Measurements from ENCODE around the gene ANKRD36. TPM values are rescaled to one million over a fixed set of nuclear protein-coding genes. Genes with fewer than 3 reads are reported as not detected.
"Not testable (repeated sequence)": the region's sequence is repeated elsewhere in the genome, so short reads cannot be mapped to it uniquely, and the experiment has no call there.

Gene ANKRD36
- polyA plus RNA-seq, 4 donors = 2.5 to 14.2 TPM; not detected in 2

DNA sequence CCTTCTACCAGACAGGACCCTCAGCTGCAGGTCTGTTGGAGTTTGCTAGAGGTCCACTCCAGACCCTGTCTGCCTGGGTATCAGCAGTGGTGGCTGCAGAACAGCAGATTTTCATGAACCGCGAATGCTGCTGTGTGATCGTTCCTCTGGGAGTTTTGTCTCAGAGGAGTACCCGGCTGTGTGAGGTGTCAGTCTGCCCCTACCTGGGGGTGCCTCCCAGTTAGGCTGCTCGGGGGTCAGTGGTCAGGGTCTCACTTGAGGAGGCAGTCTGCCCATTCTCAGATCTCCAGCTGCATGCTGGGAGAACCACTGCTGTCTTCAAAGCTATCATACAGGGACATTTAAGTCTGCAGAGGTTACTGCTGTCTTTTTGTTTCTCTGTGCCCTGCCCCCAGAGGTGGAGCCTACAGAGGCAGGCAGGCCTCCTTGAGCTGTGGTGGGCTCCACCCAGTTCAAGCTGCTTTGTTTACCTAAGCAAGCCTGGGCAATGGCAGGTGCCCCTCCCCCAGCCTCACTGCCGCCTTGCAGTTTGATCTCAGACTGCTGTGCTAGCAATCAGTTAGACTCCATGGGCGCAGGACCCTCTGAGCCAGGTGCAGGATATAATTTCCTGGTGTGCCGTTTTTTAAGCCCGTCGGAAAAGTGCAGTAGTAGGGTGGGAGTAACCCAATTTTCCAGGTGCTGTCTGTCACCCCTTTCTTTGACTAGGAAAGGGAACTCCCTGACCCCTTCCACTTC is 118.1 kb downstream of the ANKRD36 start:
- H3K27ac ChIP-seq (ENCODE audit: low read depth in 1 of 3, low read length in 2 of 3); FAIRE-seq; H3K9me3 ChIP-seq (ENCODE audit: control insufficient read depth in 2 of 2, insufficient read depth in 1 of 2, low read depth in 1 of 2, low read length in 1 of 2); H3K4me3 ChIP-seq (ENCODE audit: low read depth in 1 of 3, low read length in 3 of 3); H3K27me3 ChIP-seq (ENCODE audit: control insufficient read depth in 3 of 3, insufficient read depth in 3 of 3, low read length in 3 of 3); H3K36me3 ChIP-seq (ENCODE audit: control insufficient read depth in 3 of 3, insufficient read depth in 2 of 3, low read depth in 1 of 3, low read length in 3 of 3); DNase-seq; H3K4me1 ChIP-seq (ENCODE audit: control insufficient read depth in 3 of 3, insufficient read depth in 2 of 3, low read depth in 1 of 3, low read length in 2 of 3): not testable (repeated sequence)
- 95 to 97% (median 97%) methylated on average over 6 to 10 of the region's 10 CpGs for WGBS, 3 donors

DNA sequence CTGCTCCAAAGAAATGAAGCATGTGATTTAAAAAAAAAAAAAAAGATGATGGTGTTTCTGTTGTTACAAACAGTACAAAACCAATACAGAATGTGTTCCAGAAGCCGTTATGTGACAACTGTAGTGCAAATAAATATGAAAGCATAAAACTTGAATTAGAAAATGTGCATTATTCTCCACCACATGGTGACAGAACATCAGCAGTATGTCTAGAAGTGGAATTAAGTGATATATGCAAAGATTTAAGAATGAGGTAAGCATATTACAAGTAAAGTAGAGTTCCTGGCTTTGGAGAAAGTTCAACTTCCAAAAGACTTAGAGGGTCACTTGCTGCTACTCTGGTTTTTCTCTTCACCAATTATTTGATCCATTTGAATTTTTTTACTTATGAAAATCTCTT is 120.0 kb downstream of the ANKRD36 start:
- H3K4me3 ChIP-seq (ENCODE audit: low read depth in 1 of 3, low read length in 3 of 3); H3K27ac ChIP-seq (ENCODE audit: low read depth in 1 of 3, low read length in 2 of 3); H3K27me3 ChIP-seq (ENCODE audit: control insufficient read depth in 3 of 3, insufficient read depth in 3 of 3, low read length in 3 of 3); H3K4me1 ChIP-seq (ENCODE audit: control insufficient read depth in 3 of 3, insufficient read depth in 2 of 3, low read depth in 1 of 3, low read length in 2 of 3); H3K36me3 ChIP-seq (ENCODE audit: control insufficient read depth in 3 of 3, insufficient read depth in 2 of 3, low read depth in 1 of 3, low read length in 3 of 3); FAIRE-seq; H3K9me3 ChIP-seq (ENCODE audit: control insufficient read depth in 2 of 2, insufficient read depth in 1 of 2, low read depth in 1 of 2, low read length in 1 of 2); DNase-seq: not testable (repeated sequence)
- WGBS, 3 donors = 100% methylated on average over 1 of the region's 1 CpG

DNA sequence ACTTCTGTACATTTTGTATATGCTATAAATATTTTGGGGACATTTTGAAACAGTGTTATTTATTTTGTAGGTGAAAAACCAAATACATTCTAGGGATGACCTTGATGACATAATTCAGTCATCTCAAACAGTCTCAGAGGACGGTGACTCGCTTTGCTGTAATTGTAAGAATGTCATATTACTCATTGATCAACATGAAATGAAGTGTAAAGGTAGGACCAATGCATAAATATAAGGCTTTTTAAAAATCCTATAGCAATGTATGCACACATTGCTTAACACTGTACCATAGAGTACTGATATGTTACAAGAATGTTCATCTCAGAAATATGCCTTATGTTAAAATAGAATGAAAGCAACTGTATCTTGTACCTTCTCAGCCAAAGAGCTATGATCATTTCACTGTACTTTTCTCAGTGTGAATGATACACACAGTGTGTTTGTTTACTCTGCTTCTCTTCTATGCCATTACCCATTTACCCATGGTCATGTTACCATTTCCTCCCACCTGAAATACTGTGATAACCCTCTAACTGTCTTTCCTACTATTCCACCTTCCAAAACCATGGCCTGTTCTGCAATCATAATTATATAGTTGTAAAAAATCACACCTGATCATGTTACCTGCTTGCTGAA is 120.8 kb downstream of the ANKRD36 start:
- H3K4me3 ChIP-seq (ENCODE audit: low read depth in 1 of 3, low read length in 3 of 3); H3K27me3 ChIP-seq (ENCODE audit: control insufficient read depth in 3 of 3, insufficient read depth in 3 of 3, low read length in 3 of 3); H3K9me3 ChIP-seq (ENCODE audit: control insufficient read depth in 2 of 2, insufficient read depth in 1 of 2, low read depth in 1 of 2, low read length in 1 of 2); DNase-seq; H3K36me3 ChIP-seq (ENCODE audit: control insufficient read depth in 3 of 3, insufficient read depth in 2 of 3, low read depth in 1 of 3, low read length in 3 of 3); FAIRE-seq; H3K27ac ChIP-seq (ENCODE audit: low read depth in 1 of 3, low read length in 2 of 3); H3K4me1 ChIP-seq (ENCODE audit: control insufficient read depth in 3 of 3, insufficient read depth in 2 of 3, low read depth in 1 of 3, low read length in 2 of 3): not testable (repeated sequence)
- no CpG with 5 or more reads among the region's 2 CpGs for WGBS, 3 donors

DNA sequence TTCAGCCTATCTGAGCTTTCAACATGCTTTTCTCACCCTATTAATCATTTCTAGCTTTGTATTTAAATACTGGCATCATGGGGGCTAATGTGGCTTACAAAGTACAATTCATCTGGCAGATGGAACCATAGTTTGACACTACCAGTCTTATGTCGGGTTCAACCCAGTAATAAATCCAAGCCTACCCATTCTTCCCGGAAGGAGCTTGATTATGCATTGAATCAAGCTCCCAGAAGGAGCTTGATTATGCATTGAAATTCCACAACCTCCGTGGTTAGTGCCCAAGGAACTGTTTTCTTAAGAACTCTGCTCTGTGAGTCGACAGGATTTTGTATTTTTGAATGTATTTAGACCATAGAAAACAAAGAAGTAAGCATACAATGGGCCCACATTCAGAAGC is 148.2 kb downstream of the ANKRD36 start:
- H3K4me3 ChIP-seq (ENCODE audit: low read depth in 1 of 3, low read length in 3 of 3); H3K27ac ChIP-seq (ENCODE audit: low read depth in 1 of 3, low read length in 2 of 3); DNase-seq; H3K27me3 ChIP-seq (ENCODE audit: control insufficient read depth in 3 of 3, insufficient read depth in 3 of 3, low read length in 3 of 3); H3K36me3 ChIP-seq (ENCODE audit: control insufficient read depth in 3 of 3, insufficient read depth in 2 of 3, low read depth in 1 of 3, low read length in 3 of 3); H3K4me1 ChIP-seq (ENCODE audit: control insufficient read depth in 3 of 3, insufficient read depth in 2 of 3, low read depth in 1 of 3, low read length in 2 of 3); H3K9me3 ChIP-seq (ENCODE audit: control insufficient read depth in 2 of 2, insufficient read depth in 1 of 2, low read depth in 1 of 2, low read length in 1 of 2); FAIRE-seq: not testable (repeated sequence)
- WGBS, 3 donors = 86 to 97% (median 93%) methylated on average over 3 to 4 of the region's 4 CpGs

DNA sequence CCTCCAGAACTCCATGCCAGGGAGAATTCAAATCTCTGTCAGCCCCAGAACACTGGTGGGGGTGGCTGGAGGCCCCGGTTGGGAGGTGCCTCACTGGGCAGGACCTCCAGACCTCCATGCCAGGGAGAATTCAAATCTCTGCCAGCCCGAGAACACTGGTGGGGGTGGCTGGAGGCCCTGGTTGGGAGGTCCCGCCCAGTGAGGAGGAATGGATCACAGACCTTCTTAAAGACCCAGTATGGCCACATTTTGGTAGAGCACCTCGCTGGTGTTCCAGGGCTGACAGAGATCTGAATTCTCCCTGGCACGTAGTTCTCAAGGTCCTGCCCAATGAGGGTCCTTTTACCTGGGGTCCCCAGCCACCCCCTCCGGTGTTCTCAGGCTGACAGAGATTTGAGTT is 153.5 kb downstream of the ANKRD36 start:
- FAIRE-seq; DNase-seq; H3K4me3 ChIP-seq (ENCODE audit: low read depth in 1 of 3, low read length in 3 of 3); H3K27me3 ChIP-seq (ENCODE audit: control insufficient read depth in 3 of 3, insufficient read depth in 3 of 3, low read length in 3 of 3); H3K36me3 ChIP-seq (ENCODE audit: control insufficient read depth in 3 of 3, insufficient read depth in 2 of 3, low read depth in 1 of 3, low read length in 3 of 3); H3K4me1 ChIP-seq (ENCODE audit: control insufficient read depth in 3 of 3, insufficient read depth in 2 of 3, low read depth in 1 of 3, low read length in 2 of 3); H3K27ac ChIP-seq (ENCODE audit: low read depth in 1 of 3, low read length in 2 of 3): not testable (repeated sequence)
- peaks cover 0 to 11% of the 10 kb centered on the region in 2 donors for H3K9me3 ChIP-seq (ENCODE audit: control insufficient read depth in 2 of 2, insufficient read depth in 1 of 2, low read depth in 1 of 2, low read length in 1 of 2)
- 92 to 100% (median 92%) methylated on average over 1 to 2 of the region's 6 CpGs for WGBS, 3 donors

DNA sequence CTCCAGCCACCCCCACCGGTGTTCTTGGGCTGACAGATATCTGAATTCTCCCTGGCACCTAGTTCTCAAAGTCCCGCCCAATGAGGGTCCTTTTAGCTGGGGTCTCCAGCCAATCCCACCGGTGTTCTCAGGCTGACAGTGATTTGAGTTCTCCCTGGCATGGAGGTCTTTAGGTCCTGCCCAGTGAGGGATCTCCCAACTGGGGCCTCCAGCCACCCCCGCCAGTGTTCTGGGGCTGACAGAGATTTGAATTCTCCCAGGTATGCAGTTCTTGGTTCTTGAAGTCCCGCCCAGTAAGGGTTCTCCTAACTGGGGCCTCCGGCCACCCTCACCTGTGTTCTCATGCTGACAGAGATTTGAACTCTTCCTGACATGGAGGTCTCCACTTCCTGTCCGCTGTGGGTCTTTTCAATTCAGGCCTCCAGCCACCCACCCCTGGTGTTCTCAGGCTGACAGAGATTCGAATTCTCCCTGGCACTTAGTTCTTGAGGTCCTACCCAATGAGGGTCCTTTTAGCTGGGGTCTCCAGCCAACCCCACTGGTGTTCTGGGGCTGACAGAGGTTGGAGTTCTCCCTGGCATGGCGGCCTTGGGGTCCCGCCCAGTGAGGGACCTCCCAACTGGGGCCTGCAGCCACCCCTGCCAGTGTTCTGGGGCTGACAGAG is 154.6 kb downstream of the ANKRD36 start:
- DNase-seq (no peak), FAIRE-seq (no peak)
- Histone ChIP-seq H3K9me3 (ENCODE audit: control insufficient read depth in 2 of 2, insufficient read depth in 1 of 2, low read depth in 1 of 2, low read length in 1 of 2) (peaks cover 0 to 11% of the 10 kb centered on the region in 2 donors), H3K27me3 (ENCODE audit: control insufficient read depth in 3 of 3, insufficient read depth in 3 of 3, low read length in 3 of 3) (no peaks in the 10 kb centered on the region), H3K4me1 (ENCODE audit: control insufficient read depth in 3 of 3, insufficient read depth in 2 of 3, low read depth in 1 of 3, low read length in 2 of 3) (no peaks in the 10 kb centered on the region), H3K36me3 (ENCODE audit: control insufficient read depth in 3 of 3, insufficient read depth in 2 of 3, low read depth in 1 of 3, low read length in 3 of 3) (no peaks in the 10 kb centered on the region), H3K27ac (ENCODE audit: low read depth in 1 of 3, low read length in 2 of 3) (no peak overlapping the region), H3K4me3 (ENCODE audit: low read depth in 1 of 3, low read length in 3 of 3) (no peak overlapping the region)
- WGBS, 3 donors = 94 to 99% (median 96%) methylated on average over 10 of the region's 10 CpGs

DNA sequence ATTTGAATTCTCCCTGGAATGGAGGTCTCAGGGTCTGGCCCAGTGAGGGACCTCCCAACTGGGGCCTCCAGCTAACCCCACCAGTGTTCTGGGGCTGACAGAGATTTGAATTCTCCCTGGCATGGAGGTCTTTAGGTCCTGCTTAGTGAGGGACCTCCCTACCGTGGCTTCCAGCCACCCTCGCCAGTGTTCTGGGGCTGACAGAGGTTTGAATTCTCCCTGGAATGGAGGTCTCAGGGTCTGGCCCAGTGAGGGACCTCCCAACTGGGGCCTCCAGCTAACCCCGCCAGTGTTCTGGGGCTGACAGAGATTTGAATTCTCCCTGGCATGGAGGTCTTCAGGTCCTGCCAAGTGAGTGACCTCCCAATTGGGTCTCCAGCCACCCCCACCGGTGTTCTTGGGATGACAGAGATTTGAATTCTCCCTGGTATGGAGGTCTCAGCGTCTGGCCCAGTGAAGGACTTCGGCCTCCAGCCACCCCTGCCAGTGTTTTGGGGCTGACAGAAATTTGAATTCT is 155.2 kb downstream of the ANKRD36 start:
- not testable (repeated sequence) for H3K4me1 ChIP-seq (ENCODE audit: control insufficient read depth in 3 of 3, insufficient read depth in 2 of 3, low read depth in 1 of 3, low read length in 2 of 3); H3K36me3 ChIP-seq (ENCODE audit: control insufficient read depth in 3 of 3, insufficient read depth in 2 of 3, low read depth in 1 of 3, low read length in 3 of 3); FAIRE-seq; H3K27me3 ChIP-seq (ENCODE audit: control insufficient read depth in 3 of 3, insufficient read depth in 3 of 3, low read length in 3 of 3); H3K27ac ChIP-seq (ENCODE audit: low read depth in 1 of 3, low read length in 2 of 3); H3K4me3 ChIP-seq (ENCODE audit: low read depth in 1 of 3, low read length in 3 of 3); DNase-seq
- H3K9me3 ChIP-seq (ENCODE audit: control insufficient read depth in 2 of 2, insufficient read depth in 1 of 2, low read depth in 1 of 2, low read length in 1 of 2) = peaks cover 0 to 11% of the 10 kb centered on the region in 2 donors
- WGBS, 3 donors = 92 to 93% (median 93%) methylated on average over 6 of the region's 6 CpGs

DNA sequence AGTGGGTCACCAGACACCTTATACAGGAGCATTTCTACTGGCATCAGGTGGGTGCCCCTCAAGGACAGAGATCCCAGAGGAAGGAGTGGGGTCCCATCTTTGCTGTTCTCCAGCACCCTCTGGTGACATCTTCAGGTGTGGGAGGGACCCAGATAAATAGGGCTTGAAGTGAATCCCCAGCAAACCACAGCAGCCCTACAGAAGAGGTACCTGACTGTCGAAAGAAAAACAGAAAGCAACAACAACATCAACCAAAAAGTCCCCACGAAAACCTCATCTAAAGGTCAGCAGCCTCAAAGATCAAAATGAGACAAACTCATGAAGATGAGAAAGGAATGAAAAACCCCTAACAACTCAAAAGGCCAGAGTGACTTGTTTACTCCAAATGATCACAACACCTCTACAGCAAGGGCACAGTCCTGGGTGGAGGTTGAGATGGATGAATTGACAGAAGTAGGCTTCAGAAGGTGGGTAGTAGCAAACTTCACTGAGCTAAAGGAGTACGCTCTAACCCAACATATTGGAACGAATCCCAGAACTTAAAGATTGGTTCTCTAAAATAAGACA is 163.4 kb downstream of the ANKRD36 start:
- WGBS, 3 donors = no CpG with 5 or more reads among the region's 4 CpGs
- not testable (repeated sequence) for H3K27me3 ChIP-seq (ENCODE audit: control insufficient read depth in 3 of 3, insufficient read depth in 3 of 3, low read length in 3 of 3); FAIRE-seq; H3K9me3 ChIP-seq (ENCODE audit: control insufficient read depth in 2 of 2, insufficient read depth in 1 of 2, low read depth in 1 of 2, low read length in 1 of 2); H3K36me3 ChIP-seq (ENCODE audit: control insufficient read depth in 3 of 3, insufficient read depth in 2 of 3, low read depth in 1 of 3, low read length in 3 of 3); DNase-seq; H3K4me1 ChIP-seq (ENCODE audit: control insufficient read depth in 3 of 3, insufficient read depth in 2 of 3, low read depth in 1 of 3, low read length in 2 of 3); H3K4me3 ChIP-seq (ENCODE audit: low read depth in 1 of 3, low read length in 3 of 3); H3K27ac ChIP-seq (ENCODE audit: low read depth in 1 of 3, low read length in 2 of 3)
